B cell (primary cell): Measurements from ENCODE around the gene TEAD1.

Experiments used
- CTCF ChIP-seq: fragments of 200-600 bp; IDR thresholded peaks from one replicate; pipeline ENCODE4 v1.8.0; 2022; ENCODE audit warnings: antibody characterized with exemption, mild to moderate bottlenecking
- EZH2 ChIP-seq: IDR thresholded peaks from 2 replicates; pipeline ENCODE4 v1.6.1; 2012; ENCODE audit warnings: borderline replicate concordance, low read depth, mild to moderate bottlenecking, moderate library complexity, low read length; ENCODE audit not compliant: insufficient read depth, poor library complexity, severe bottlenecking

- TF ChIP-seq CTCF (no peak), EZH2 (no peak)
These were observed 227.1 kb downstream of the TEAD1 start for GRCh38 chr11:12901272-12901671.
